ENCODE measurements around the gene LOXHD1.

LOXHD1 gene

GRCh38 chr18:46538376-46538775 lies 118.6 kb downstream of the LOXHD1 start:
- H3K4me2 ChIP-seq, result no peak overlapping the region
- H4K20me1 ChIP-seq, result no peaks in the 10 kb centered on the region
- H3K9ac ChIP-seq, result no peak overlapping the region
- H3K9me3 ChIP-seq (replicated peaks in 1 of 11), result no peaks in the 10 kb centered on the region
- no peaks in the 10 kb centered on the region for H3K27me3 ChIP-seq
- no peak overlapping the region for H3K4me3 ChIP-seq
- H3K27ac ChIP-seq, result no peak overlapping the region
- TF ChIP-seq Cebpa-rat (IDR thresholded peaks at IDR 0.05), result no peak
- H3K4me1 ChIP-seq, result peaks cover 0 to 6% (median 0%) of the 10 kb centered on the region in 10 experiments; a peak in 1 of 20 replicates
- H3K36me3 ChIP-seq, result no peaks in the 10 kb centered on the region; a peak in 1 of 22 replicates

DNA sequence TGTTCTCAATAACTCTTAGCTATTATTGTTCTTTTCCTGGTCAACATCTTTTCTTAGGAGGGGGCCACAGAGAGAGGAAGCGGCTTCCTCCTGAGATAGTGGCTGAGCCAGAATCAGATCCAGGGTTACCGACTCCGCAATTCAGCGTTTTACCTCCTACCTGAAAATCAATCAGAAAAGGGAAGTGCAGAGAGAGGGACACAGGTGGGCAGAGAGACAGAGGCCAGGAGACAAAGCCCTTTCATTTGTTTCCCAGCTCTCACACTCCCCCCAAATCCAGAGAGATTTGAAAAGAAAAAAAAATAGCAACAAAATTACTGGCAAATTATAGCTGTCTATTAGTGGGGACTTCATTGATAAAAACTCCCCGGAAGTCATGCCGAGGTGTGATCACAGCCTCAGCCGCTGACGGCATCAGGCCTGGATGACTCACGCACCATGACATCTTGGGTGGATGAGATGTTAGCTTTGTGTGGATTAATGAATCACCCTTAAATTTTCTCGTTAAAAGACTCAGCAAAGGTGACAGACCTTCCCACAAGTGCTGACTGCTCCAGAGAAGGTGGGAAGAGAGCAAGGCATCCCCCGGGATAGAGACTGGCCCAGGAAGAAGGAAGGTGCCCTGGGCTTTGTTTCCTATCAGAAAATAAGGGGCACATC lies 120.7 kb downstream of the LOXHD1 start:
- Histone ChIP-seq H3K9me3 (replicated peaks in 1 of 11) (no peaks in the 10 kb centered on the region), H3K4me2 (no peak overlapping the region), H3K36me3 (peaks cover 0 to 15% (median 0%) of the 10 kb centered on the region in 11 experiments; a peak in 2 of 22 replicates), H3K4me3 (no peak overlapping the region), H3K9ac (no peak overlapping the region), H3K4me1 (no peaks in the 10 kb centered on the region), H3K27me3 (no peaks in the 10 kb centered on the region), H4K20me1 (no peaks in the 10 kb centered on the region), H3K27ac (no peak overlapping the region)
- no peak for TF ChIP-seq Cebpa-rat (IDR thresholded peaks at IDR 0.05)

DNA sequence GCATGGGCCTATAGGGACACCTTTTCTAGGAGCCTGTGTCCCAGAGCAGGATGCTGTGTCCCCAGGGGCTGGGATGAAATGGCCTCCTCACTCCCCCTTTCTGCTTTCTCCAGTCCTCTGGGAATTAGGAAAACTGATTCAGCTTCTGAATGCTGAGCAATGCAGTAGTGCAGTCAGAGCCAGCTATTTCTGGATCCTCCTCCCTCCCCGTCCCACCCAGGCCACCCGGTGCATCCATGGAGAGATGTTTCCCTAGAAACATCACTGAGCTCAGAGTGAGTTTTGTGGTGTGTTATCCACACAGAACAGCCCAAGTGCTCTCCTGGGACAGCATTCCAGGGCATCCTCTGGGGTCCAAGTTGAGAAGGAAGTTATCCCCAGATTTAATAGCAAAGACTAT lies 125.5 kb downstream of the LOXHD1 start:
- Histone ChIP-seq H3K9me3 (replicated peaks in 1 of 11) (no peaks in the 10 kb centered on the region), H3K9ac (no peak overlapping the region), H3K27ac (no peak overlapping the region), H3K4me3 (no peak overlapping the region), H4K20me1 (no peaks in the 10 kb centered on the region), H3K4me1 (peaks cover 0 to 15% (median 0%) of the 10 kb centered on the region in 10 experiments; a peak in 8 of 20 replicates), H3K36me3 (peaks cover 0 to 15% (median 0%) of the 10 kb centered on the region in 11 experiments; a peak in 2 of 22 replicates), H3K27me3 (no peaks in the 10 kb centered on the region), H3K4me2 (no peak overlapping the region)
- TF ChIP-seq Cebpa-rat (IDR thresholded peaks at IDR 0.05), result no peak

- Histone ChIP-seq H3K9ac (no peak overlapping the region), H3K9me3 (replicated peaks in 1 of 11) (no peaks in the 10 kb centered on the region), H3K27ac (no peak overlapping the region), H3K4me2 (peak overlapping the region in 5 of 11 experiments; percentile 10 to 40 (median 30); a peak in 5 of 22 replicates), H4K20me1 (no peaks in the 10 kb centered on the region), H3K4me1 (peaks cover 0 to 15% (median 0%) of the 10 kb centered on the region in 10 experiments; a peak in 8 of 20 replicates), H3K27me3 (no peaks in the 10 kb centered on the region), H3K36me3 (peaks cover 0 to 21% (median 0%) of the 10 kb centered on the region in 11 experiments; a peak in 2 of 22 replicates), H3K4me3 (no peak overlapping the region)
- no peak for TF ChIP-seq Cebpa-rat (IDR thresholded peaks at IDR 0.05)
Measured at GRCh38 chr18:46528037-46528436, 129.0 kb downstream of the LOXHD1 start.

- Histone ChIP-seq H3K4me1 (no peaks in the 10 kb centered on the region), H3K27ac (no peak overlapping the region), H3K27me3 (no peaks in the 10 kb centered on the region), H4K20me1 (no peaks in the 10 kb centered on the region; a peak in 1 of 22 replicates), H3K36me3 (peaks cover 0 to 6% (median 0%) of the 10 kb centered on the region in 11 experiments; a peak in 1 of 22 replicates), H3K9me3 (replicated peaks in 1 of 11) (no peaks in the 10 kb centered on the region), H3K4me2 (no peak overlapping the region), H3K4me3 (no peak overlapping the region), H3K9ac (no peak overlapping the region)
- TF ChIP-seq Cebpa-rat (IDR thresholded peaks at IDR 0.05), result no peak
Measured at GRCh38 chr18:46519870-46520269, 137.2 kb downstream of the LOXHD1 start.

GRCh38 chr18:46518438-46518837 lies 138.6 kb downstream of the LOXHD1 start:
- H3K9ac ChIP-seq, result no peak overlapping the region
- H3K27ac ChIP-seq, result no peak overlapping the region
- no peak overlapping the region for H3K4me2 ChIP-seq
- TF ChIP-seq Cebpa-rat (IDR thresholded peaks at IDR 0.05), result no peak
- no peaks in the 10 kb centered on the region for H3K4me1 ChIP-seq
- H3K36me3 ChIP-seq, result no peaks in the 10 kb centered on the region
- peaks cover 0 to 4% (median 0%) of the 10 kb centered on the region in 11 experiments; a peak in 3 of 22 replicates for H3K9me3 ChIP-seq (replicated peaks in 1 of 11)
- no peak overlapping the region for H3K4me3 ChIP-seq
- H3K27me3 ChIP-seq, result no peaks in the 10 kb centered on the region
- H4K20me1 ChIP-seq, result no peaks in the 10 kb centered on the region; a peak in 1 of 22 replicates

GRCh38 chr18:46516555-46516954 lies 140.5 kb downstream of the LOXHD1 start:
- peaks cover 0 to 1% (median 0%) of the 10 kb centered on the region in 10 experiments; a peak in 1 of 20 replicates for H3K4me1 ChIP-seq
- H3K4me2 ChIP-seq, result no peak overlapping the region
- H3K9ac ChIP-seq, result no peak overlapping the region
- H3K9me3 ChIP-seq (replicated peaks in 1 of 11), result peaks cover 0 to 10% (median 0%) of the 10 kb centered on the region in 11 experiments; a peak in 3 of 22 replicates
- no peaks in the 10 kb centered on the region for H3K27me3 ChIP-seq
- H3K36me3 ChIP-seq, result no peaks in the 10 kb centered on the region
- no peak overlapping the region for H3K4me3 ChIP-seq
- no peak overlapping the region for H3K27ac ChIP-seq
- TF ChIP-seq Cebpa-rat (IDR thresholded peaks at IDR 0.05), result no peak
- no peaks in the 10 kb centered on the region; a peak in 1 of 22 replicates for H4K20me1 ChIP-seq

DNA sequence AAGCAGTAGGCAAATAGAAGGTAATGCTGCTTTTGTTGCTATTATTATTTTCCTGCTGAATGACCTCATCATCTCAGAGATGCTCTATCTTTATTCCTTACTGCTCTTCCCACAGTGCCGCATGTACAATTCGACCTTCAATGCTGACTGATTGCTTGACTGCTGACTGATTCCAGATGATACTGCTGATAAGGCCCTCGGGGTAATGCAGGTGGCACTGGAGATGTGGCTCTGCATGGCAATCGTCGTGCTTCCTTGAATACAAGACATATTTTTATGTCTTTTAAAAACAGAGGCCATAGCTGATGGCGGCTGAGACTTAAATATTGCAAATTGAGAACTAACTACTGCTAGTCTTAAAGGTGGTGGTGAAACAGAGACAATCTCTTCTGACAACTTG lies 146.6 kb downstream of the LOXHD1 start:
- Histone ChIP-seq H3K9ac (no peak overlapping the region), H3K4me3 (no peak overlapping the region), H3K4me2 (no peak overlapping the region), H3K27me3 (no peaks in the 10 kb centered on the region), H3K27ac (no peak overlapping the region), H3K36me3 (no peaks in the 10 kb centered on the region), H4K20me1 (no peaks in the 10 kb centered on the region), H3K9me3 (replicated peaks in 1 of 11) (peaks cover 0 to 10% (median 0%) of the 10 kb centered on the region in 11 experiments; a peak in 3 of 22 replicates), H3K4me1 (peaks cover 0 to 9% (median 0%) of the 10 kb centered on the region in 10 experiments; a peak in 5 of 20 replicates)
- TF ChIP-seq Cebpa-rat (IDR thresholded peaks at IDR 0.05), result no peak

GRCh38 chr18:46509530-46509929 lies 147.5 kb downstream of the LOXHD1 start:
- Histone ChIP-seq H3K4me3 (no peak overlapping the region), H3K9ac (no peak overlapping the region), H3K27me3 (no peaks in the 10 kb centered on the region), H3K36me3 (no peaks in the 10 kb centered on the region), H3K9me3 (replicated peaks in 1 of 11) (peaks cover 0 to 10% (median 0%) of the 10 kb centered on the region in 11 experiments; a peak in 3 of 22 replicates), H3K4me2 (no peak overlapping the region), H3K27ac (no peak overlapping the region), H3K4me1 (peaks cover 0 to 9% (median 0%) of the 10 kb centered on the region in 10 experiments; a peak in 5 of 20 replicates), H4K20me1 (no peaks in the 10 kb centered on the region)
- no peak for TF ChIP-seq Cebpa-rat (IDR thresholded peaks at IDR 0.05)

All from BLaER1 treated with 17β-estradiol and CSF1 and Interleukin-3, amounts not matched to agents 10 nM and 100 nM (cell line).